Fibroblast of the conjunctiva (primary cell): Measurements from ENCODE around the gene NCF4.

Source experiments
- DNase-seq: peaks from one replicate; pipeline ENCODE4 v3.0.0-alpha.2; 2010; ENCODE audit warnings: low read depth

NCF4 gene

DNA sequence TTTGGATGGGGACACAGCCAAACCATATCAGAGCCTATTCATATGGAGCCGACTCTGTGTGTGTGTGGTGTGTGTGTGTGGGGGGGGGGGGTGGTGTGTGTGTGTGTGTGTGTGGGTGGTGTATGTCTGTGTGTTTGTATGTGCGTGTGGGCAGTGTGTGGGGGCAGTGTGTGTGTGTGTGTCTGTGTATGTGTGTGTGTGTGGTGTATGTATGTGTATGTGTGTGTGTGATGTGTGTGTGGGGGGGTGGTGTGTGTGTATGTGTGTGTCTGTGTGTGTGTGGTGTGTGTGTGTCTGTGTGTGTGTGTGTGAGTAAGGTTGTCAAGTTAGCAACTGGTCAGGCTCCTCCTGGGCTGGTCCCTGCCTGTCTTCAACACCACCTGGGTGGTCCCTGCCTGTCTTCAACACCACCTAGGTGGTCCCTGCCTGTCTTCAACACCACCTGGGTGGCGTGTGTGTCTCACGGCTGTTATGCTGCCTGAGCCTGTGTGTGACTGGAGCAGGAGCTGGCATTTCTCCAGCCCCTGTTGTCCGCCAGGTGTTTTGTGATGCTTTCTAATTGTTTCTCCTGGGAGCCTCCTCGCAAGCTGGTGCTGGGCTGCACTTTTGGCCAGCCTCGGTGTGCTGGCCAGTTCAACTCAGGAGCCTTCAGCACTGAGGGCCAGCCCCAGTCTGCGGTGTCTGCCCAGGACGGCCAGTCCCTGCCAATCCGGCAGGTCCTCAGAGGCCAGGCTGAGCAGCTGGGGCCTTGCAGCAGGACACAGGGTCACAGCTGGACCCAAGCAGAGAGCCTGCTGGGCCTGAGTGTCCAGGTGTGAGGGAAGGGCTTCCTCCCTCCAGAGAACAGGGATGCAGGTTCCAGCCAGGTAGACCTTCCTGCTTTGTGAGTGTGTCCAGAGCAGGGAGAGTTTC, 22.4 kb upstream of the NCF4 start:
- no peak for DNase-seq

DNA sequence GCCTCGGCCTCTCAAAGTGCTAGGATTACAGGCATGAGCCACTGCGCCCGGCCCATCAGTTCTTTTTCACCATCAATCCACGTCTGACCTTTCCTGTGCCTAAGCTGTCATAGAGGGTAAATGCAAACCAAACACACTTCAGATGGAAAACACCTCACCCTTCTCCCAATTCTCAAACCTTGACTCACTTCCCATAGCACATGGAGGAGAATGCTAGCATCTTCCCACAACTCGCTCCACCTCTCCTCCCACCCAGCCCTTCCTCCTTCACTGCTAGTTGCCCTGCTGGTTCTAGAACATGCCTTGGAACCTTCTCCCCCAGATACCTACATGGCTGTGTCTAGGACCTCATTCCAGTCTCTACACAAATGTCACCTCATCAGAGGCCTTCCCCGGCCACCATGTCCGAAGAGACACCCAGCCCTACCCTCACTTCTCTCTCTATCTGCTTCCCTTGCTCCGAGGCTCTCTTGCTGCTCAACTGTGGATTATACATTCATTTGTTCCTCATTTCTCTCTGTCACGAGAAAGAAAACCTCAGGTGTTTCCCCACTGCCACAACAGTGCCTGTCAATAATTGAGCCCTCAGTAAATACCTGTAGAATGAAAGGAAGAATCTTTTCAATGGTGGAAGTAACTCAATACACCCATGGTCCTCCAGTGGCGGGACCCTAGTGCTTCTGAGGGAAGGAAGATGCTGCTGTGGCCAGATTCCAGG, 21.3 kb upstream of the NCF4 start:
- DNase-seq = no peak

DNA sequence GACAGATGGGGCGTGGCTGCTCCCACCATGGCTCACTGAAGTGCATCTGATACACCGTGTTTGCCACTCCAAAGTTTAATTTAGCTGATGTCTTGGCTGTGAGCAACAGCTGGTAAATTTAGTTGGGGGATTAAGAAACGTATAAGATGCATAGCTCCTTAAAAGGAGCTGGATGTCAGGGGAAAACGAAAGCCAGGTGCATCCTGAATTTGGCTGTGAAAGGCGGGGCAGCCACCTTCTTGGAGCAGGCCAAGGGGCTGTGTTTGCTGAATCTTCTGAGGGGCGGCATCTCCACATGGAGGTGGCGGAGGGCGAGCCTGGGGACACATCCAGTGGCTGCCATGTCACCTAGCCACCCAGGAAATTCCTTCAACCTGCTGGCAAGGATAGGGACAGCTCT, 20.7 kb upstream of the NCF4 start:
- no peak for DNase-seq

DNA sequence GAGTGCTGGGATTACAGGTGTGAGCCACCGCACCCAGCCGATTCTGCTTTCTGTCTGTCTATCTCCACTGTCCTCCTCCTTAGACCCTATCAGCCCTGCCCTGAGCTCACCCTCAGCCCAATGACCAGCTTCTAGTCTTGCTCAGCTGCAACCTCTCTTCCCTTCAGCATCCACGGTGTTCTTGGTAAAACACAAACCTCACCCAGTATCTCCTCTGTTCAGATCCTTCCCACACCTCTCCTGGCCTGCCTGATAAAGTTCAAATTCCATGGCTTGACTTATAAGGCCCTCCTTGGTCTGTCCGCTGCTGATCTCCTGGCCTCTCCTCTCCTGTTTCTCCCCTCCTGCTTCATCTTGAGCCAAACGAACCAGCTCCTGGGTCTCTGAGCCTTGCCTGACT, 14.5 kb upstream of the NCF4 start:
- no peak for DNase-seq

DNA sequence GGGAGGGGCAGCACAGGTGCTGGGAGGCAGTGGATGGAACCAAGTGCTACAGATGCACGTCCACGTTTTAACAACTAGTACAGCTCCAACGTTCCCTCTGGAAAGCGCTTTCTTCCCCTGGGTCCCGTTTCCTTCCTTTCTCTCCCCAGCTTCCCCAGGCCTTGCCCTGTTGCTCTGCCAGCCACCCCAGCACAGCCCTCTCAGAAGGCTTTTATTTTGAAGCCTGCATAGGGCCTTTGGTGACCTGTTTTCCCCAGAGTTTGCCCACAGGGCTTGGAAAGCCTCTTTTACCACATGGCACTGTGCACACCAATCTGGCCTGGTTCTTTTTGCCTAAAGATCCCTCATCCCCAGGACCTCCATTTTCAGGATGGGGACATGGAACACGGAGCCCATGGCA, 13.9 kb upstream of the NCF4 start:
- no peak for DNase-seq

DNA sequence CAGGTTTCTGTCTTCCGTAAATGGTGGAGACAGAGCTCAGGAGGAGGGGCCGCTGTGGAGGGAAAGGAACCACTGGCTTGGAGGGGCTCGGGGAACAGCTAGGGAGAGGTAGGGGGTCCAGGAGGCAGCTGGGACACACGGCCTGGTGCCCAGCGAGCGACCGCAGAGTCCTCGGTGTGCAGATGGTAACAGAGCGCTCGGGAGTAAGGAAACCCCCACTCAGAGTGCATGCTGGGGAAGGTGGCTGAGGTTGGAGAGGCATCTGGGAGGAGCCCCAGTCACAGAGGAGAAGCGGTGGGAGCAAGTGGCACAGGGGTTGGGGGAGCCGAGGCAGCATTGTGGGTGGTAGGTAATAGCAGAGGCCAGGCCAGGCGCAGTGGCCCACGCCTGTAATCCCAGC, 10.8 kb upstream of the NCF4 start:
- DNase-seq = no peak

DNA sequence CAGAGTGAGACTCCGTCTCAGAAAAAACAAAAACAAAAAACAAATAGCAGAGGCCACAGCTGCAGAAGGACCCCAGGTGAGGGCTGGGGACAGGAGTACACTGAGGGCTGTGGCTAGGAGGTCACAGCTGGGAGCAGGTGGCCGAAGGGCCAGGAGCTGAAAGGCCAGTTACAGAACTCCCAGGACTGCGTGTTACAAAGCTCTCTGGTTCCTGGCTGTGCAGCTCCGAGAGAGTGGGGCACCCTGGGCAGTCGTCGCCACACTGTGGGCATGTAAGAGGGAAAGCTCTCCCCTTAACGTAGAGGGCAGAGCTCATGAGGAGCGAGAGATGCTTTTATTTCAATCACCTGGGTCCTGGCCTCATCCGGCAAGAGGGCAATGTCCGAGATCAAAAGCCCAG, 10.1 kb upstream of the NCF4 start:
- DNase-seq = no peak

DNA sequence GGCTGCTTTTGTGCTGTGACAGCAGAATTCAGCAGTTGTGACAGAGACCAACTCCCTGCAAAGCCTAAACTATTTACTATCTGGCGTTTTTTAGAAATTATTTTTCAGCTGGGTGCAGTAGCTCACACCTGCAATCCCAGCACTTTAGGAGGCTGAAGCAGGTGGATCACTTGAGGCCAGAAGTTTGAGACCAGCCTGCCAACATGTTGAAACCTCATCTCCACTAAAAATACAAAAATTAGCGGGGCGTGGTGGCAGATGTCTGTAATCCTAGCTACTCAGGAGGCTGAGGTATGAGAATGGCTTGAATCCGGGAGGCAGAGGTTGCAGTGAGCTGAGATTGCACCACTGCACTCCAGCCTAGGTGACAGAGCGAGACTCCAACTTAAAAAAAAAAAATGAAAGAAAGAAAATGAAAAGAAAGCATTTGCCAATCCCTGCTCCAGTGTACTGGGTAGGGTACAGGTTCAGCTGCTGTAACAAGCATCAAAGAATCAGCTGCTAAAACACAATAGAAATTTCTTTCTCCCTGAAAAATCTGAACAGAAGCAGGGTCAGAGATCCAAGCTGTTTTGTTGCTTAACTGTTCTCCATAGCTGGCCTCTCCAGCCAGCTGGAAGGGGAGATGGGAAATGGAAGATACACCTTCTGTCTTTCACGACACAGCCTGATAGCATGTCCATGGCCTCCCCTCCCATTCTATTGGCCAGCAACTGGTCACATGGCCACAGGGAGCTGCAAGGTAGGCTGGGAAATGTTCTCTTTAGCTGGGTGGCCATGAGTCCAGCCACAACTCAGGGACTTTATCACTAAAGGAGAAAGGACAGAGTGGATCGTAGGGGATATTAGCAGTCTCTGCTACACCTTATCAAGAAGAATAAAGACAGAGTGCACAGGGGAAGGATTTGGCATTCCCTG, 8.5 kb upstream of the NCF4 start:
- no peak for DNase-seq

DNA sequence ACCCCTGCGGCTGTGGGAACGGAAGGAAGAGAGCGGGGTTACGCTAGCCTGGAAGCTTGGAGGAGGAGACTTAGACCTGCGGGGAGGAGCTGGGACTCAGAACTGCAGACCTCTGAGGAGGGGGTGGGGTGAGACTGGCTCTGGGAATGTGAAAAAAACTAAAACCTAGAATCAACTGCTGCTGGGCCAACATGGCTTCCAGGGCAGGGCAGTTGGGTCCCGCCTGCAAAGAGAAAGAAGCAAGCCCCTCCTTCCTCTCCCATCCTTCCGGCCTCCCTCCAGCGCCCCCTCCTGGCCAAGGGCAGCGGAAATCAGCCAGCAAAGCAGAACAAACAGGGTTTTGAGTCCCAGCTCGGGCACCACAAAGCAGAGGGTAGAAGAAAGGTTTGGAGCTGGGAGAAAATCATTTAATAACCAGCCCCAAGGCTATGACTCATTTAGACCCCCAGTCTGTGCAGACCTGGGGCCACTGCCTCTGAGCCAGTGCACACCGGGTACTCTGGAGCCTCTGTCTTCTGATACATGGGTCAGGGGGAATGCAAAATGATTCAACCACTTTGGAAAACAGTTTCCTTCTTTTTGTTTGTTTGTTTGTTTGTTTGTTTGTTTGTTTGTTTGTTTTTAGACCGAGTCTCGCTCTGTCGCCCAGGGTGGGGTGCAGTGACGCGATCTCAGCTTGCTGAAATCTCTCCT, 7.3 kb upstream of the NCF4 start:
- DNase-seq = no peak

DNA sequence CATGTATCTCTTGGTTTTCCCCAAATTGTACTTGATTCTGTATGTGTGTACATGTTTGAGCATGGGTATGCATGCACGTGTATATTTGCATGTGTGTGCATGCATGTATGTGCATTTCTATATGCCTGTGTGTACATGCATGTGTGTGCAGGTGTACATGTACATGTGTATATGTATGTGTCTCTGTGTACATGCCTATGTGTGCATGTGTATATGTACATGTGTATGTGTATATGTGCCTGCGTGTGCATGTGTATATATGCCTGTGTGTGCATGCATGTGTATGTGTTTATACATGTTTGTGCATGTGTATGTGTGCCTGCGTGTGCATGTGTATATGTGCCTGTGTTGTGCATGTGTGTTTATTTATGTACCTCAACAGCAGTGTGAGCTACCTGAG, 5.3 kb upstream of the NCF4 start:
- DNase-seq = no peak

DNA sequence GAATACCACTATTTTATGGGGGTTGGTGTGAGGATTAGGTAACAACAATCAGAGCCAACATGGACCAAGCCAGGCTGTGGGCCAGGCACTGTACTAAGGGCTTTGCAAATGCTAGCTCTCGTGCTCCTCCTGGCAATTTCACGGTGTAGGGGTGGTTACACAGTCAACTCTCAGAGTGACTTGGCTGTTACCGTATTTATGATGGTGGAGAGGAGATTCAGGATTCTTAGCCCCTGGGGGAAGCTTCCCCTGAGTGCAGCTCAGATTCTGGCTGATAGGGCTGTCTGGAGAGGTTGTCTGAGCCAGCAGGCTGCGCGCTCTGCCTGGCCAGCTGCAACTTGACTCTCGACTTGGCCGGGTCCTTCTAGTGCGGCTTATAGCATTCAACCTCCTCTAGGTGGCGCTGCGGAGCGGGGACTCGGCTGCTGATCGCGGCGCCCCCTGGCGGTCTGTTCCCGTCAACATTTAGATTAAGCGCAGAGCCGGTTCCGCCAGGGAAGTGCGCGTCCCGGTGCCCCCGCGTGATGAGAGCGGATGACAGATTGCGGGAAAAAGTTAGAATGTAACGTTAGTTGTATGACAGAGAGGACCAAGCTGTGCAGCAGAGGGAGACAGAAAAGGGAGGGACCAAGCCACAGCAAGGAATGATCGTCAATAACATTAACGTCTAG, 4.5 kb upstream of the NCF4 start:
- peak; percentile 76 for DNase-seq

DNA sequence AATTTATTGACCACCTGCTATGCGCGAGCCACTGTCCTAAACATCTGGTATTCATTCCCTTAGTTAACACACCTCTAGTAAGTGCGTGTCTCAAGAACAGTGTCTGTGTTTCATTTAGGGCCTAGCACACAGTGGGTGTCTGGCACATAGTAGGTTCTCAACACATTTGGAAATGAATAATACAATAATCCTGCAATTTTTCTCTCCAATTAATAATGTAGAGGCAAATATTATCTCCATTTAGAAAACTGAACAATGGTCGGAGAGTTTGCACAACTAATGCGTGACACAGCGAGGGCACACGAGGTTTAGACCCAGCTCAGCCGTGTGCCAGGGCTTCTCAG, 4.0 kb upstream of the NCF4 start:
- DNase-seq = no peak

DNA sequence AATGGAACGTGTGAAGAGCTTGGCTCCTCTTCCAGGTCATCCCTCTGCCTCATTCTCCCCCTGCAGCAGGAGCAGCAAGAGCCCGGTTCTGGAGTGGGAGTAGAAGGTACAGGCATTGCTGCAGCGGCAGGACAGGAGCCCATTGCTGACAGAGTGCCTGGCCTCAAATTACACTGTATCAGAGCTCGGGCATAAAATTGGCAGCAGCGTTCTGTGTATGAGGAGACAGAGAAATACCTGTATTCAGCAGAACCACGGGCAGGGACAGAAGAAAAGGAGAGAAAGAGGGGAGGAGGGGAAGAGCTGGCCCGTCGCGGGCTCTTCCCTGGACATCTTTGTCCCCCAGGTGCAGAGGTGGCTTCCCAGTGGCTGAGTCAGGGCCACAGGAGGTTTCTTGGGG, 2.6 kb upstream of the NCF4 start:
- DNase-seq = no peak

DNA sequence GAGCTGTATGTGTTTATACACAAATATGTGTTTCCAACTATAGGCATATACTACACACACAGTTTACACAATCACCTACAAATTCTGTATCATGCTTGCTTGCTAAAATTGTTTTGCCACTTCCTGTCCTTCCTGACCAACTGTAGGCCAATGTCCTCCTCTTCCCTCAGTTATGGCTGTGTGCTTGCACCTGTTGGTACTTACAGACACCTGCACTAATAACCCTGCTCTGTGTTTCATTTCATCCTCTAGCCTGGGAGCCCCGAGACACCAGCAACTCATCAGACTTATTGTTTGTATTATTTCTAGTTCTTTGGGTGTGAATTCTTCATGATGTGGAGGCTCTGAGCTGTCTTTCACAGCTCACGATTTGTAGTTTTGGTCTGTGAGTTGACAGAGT, 1.8 kb upstream of the NCF4 start:
- no peak for DNase-seq

DNA sequence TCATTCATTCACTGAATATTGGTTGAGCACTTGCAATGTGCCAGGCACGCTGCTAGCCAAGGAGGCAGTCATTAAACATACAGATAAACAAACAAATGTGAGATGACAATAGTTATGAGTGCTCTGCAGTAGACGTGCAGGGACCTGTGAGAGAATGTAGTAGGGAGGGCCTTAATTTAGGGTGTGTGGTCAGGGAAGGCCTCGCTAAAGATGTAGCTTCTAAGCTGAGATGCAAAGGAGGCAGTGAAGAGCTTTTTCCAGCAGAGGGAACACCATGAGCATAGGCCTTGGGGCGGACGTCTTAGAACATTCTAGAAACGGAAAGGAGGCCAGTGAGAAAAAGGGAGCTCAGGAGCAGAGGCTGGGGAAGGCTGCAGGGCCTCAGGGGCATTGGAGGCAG, 789 bp upstream of the NCF4 start:
- no peak for DNase-seq

DNA sequence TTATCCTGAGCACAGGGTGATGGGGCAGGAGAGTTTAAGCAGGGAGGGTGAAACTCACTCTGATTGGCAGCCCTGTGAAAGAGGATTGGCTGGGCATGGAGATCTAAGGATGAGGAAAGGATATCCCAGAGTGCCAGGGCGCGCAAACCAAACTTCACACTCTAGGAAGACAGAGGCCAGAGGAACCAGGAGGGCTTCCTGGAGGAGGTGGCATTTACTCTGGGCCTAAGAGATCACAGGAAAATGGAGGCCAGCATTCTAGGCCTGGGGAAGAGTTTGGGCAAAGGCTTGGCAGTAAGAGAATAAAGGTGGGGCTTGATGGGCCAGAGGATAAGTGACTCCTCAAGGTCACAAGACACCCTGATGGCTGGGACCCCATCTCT, 377 bp upstream of the NCF4 start:
- no peak for DNase-seq

DNA sequence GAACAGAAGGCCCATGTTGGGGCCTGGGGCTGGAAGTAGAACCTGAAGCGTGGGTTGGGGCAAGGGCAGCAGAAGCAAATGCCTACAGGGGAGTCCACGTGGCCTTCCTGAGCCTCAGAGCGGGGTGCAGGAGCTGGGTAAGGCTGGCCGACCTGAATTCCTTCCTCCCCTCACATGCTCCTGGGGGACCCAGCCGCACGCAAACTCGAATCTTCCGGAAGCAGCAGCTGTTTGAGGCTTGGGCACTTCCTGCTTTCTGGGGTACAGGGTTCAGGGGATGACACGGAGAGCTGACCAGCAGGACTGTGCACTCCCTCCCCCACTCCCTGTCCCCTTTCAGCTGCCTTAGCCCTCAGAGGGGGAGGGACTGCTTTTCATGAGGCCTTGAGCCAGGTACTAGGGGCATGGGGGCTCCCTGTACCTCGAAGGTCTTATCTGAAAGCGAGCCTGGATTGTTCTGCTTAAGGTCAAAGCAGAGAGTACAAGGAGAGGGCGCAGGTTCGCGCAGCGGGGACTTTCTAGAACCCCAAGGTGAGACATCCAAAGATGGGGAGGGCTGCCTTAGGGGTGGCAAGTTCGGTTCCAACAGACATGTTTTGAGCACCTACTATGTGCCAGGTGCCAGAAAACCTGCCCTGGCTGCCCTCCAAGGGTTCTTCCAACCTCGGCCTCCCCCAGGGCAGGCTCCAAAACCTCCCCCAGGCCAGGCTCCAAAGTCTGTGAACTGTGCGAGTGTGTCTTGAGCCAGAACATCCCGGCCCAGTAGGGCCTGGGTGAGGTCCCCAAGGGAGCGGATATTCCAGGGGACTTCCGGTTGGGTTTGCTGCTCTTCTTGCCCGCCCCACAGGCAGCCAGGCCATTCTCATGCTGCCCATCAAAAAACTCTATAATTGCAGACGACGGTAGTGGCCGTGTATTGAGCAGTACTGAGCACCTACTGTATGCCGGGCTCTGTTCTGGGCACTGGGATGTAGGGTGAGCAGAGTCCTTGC, 1.7 kb downstream of the NCF4 start:
- no peak for DNase-seq

DNA sequence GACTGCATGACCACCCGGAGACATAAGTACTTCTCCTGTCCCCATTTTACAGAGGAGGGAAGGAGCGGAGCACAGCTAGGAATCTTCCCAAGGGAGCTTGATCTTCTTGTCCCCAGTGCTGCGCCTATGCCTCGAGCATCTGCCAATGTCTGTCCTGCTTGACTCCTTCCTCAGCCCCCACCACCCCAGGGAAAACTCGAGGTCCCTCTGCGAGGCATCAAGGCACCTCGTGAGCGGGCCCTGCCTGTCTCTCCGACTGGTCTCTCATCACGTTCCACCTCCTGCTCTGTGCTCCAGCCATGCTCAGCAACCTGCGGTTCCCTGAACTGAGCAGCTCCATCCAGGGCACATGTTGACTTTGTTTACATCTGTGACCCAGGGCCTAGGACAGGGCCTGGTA, 2.5 kb downstream of the NCF4 start:
- DNase-seq = no peak

DNA sequence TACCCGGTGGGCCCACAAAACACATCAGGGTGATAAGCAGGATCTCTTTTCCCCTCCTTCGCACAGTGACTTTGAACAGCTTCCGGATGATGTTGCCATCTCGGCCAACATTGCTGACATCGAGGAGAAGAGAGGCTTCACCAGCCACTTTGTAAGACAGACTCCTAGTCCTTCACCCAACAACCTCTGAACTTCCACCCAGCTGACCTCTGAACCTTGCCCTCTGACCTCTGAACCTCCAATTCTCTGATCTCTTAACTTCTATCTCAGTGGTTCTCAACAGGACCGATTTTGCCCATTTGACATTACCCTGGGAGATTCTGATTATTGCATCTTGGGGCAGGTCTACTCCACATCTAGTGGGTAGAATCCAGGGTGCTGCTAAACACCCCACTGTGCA, 3.2 kb downstream of the NCF4 start:
- DNase-seq = no peak
